ENCODE data around the gene USP46. TPM values are rescaled to one million over a fixed set of nuclear protein-coding genes. Genes with fewer than 3 reads are reported as not detected.

Gene USP46
- total RNA-seq, 1 experiment from 2014 or later, result 15.5 TPM

DNA sequence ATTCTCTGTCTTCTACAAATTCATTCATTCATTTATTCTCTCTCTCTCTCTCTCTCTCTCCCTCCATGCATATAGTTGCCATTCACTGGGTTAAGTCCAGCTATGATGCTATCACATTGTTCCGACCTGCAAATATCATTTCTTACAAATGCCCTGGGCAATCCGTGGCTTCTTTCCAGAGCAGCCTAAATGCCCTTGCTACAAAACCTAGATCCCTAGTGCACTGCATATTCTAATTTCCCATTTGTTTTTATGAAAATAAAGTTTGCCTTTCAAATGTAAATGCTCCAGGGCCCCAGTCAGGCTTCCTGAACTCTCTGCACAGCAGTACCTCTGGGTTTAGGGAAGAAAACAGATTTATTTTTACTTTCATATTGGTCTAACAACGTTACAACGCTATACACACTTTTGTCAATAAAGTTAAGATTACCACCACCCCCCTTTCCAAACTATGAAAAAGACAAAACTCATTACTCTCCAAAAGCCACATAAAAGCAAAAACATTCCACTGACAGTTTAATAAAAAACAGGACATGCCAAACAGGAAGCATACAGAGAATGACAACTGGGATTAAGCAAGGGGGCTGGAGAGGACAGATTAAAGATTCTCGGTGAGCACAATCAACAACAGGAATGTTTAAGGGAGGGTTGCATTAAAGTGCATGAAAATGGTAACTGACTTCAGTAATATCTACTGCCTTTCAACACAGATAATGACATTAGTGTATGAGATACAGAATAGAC is 104.3 kb downstream of the USP46 start:
- in situ Hi-C loops (cut with HindIII; ENCODE audit: low pct_unique_long_range_greater_than_20kb, low sequenced_read_pairs), result no loop called here
- intact Hi-C loops (cut with micrococcal nuclease; ENCODE audit: unreplicated experiment), result loop anchor here (10.0 kb wide), 1 partner anchor 110 kb away; no protein-coding TSS in a partner anchor
- H3K4me1 ChIP-seq (ENCODE audit: control insufficient read depth, insufficient read depth, low read length), result no peaks in the 10 kb centered on the region
- POLR2A ChIA-PET, result no interaction called here
- no TSS peak for BruUV-seq (replicated peaks)
- no peak for ATAC-seq
- no peaks in the 10 kb centered on the region for H3K9me3 ChIP-seq (ENCODE audit: control insufficient read depth, insufficient read depth, low read depth, low read length)
- CTCF ChIA-PET, result no interaction called here
- TF ChIP-seq, protein P1, sequence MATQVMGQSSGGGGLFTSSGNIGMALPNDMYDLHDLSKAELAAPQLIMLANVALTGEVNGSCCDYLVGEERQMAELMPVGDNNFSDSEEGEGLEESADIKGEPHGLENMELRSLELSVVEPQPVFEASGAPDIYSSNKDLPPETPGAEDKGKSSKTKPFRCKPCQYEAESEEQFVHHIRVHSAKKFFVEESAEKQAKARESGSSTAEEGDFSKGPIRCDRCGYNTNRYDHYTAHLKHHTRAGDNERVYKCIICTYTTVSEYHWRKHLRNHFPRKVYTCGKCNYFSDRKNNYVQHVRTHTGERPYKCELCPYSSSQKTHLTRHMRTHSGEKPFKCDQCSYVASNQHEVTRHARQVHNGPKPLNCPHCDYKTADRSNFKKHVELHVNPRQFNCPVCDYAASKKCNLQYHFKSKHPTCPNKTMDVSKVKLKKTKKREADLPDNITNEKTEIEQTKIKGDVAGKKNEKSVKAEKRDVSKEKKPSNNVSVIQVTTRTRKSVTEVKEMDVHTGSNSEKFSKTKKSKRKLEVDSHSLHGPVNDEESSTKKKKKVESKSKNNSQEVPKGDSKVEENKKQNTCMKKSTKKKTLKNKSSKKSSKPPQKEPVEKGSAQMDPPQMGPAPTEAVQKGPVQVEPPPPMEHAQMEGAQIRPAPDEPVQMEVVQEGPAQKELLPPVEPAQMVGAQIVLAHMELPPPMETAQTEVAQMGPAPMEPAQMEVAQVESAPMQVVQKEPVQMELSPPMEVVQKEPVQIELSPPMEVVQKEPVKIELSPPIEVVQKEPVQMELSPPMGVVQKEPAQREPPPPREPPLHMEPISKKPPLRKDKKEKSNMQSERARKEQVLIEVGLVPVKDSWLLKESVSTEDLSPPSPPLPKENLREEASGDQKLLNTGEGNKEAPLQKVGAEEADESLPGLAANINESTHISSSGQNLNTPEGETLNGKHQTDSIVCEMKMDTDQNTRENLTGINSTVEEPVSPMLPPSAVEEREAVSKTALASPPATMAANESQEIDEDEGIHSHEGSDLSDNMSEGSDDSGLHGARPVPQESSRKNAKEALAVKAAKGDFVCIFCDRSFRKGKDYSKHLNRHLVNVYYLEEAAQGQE (IDR thresholded peaks at IDR 0.05; ENCODE audit: insufficient read depth in 1 of 2, low read depth in 2 of 2, low read length in 1 of 2), result no peak
- H3K27me3 ChIP-seq (ENCODE audit: control insufficient read depth, insufficient read depth, low read length), result peaks cover under 1% of the 10 kb centered on the region; the same call in 1 of the 2 replicates
- no peak for DNase-seq (ENCODE audit: low read depth, low spot score)
- H3K27ac ChIP-seq (ENCODE audit: low read length), result no peak overlapping the region
- no peak overlapping the region for H3K4me3 ChIP-seq (ENCODE audit: low read depth in 2 of 2, low read length in 2 of 2)
- no peaks in the 10 kb centered on the region for H3K36me3 ChIP-seq (ENCODE audit: control insufficient read depth, insufficient read depth, low read length)

DNA sequence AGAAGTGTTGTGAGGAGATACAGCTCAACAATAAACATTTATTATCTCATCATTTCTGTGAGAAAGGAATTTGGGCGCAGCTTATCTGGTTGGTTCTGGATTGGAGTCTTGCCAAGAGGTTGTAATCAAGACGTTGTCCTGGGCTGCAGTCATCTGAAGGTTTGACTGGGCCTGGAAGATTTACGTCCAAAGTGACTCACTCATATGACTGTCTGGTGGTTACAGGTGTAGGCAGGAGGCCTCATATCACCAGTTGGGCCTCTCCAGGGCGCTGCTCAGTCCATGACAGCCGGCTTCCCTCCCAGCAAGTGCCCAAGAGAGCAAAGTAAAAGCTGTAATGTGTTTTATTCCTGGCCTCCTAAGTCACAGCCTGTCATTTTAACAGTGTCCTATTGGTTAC is 106.3 kb downstream of the USP46 start:
- TF ChIP-seq SIN3A (IDR thresholded peaks at IDR 0.05; ENCODE audit: borderline replicate concordance, insufficient read depth, low read depth, low read length) (no peak), POLR2AphosphoS5 (IDR thresholded peaks at IDR 0.05; ENCODE audit: low read depth, low read length) (no peak), TCF7L2 (IDR thresholded peaks at IDR 0.05; ENCODE audit: low read depth, low read length) (no peak), CTCF (IDR thresholded peaks at IDR 0.05) (no peak)
- TF ChIP-seq, protein P1 (IDR thresholded peaks at IDR 0.05; ENCODE audit: insufficient read depth in 1 of 2, low read depth in 2 of 2, low read length in 1 of 2), result no peak
- intact Hi-C loops (cut with micrococcal nuclease; ENCODE audit: unreplicated experiment) (loop anchor here (10.0 kb wide), 1 partner anchor 112 kb away; no protein-coding TSS in a partner anchor), in situ Hi-C loops (cut with HindIII; ENCODE audit: low pct_unique_long_range_greater_than_20kb, low sequenced_read_pairs) (no loop called here)
- H3K4me3 ChIP-seq (ENCODE audit: low read depth in 2 of 2, low read length in 2 of 2), result no peak overlapping the region
- ATAC-seq, result no peak
- H3K9me3 ChIP-seq (ENCODE audit: control insufficient read depth, insufficient read depth, low read depth, low read length), result no peaks in the 10 kb centered on the region
- no peak for DNase-seq (ENCODE audit: low read depth, low spot score)
- no peaks in the 10 kb centered on the region for H3K4me1 ChIP-seq (ENCODE audit: control insufficient read depth, insufficient read depth, low read length)
- no peaks in the 10 kb centered on the region for H3K36me3 ChIP-seq (ENCODE audit: control insufficient read depth, insufficient read depth, low read length)
- H3K27me3 ChIP-seq (ENCODE audit: control insufficient read depth, insufficient read depth, low read length), result peaks cover 5% of the 10 kb centered on the region; the same call in 1 of the 2 replicates
- BruUV-seq (replicated peaks), result no TSS peak
- no peak overlapping the region for H3K27ac ChIP-seq (ENCODE audit: low read length)
- ChIA-PET POLR2A (no interaction called here), CTCF (no interaction called here)
